HG02759 (cell line): ENCODE results near the gene USP48.
"Not testable (repeated sequence)": the region's sequence is repeated elsewhere in the genome, so short reads cannot be mapped to it uniquely, and the experiment has no call there.

Experiments used
- ATAC-seq: cut with Tn5 transposase; IDR thresholded peaks from one replicate; pipeline ENCODE4 v1.9.1; 2021; ENCODE audit warnings: mild to moderate bottlenecking, moderate library complexity; ENCODE audit not compliant: unreplicated experiment

The USP48 gene

DNA sequence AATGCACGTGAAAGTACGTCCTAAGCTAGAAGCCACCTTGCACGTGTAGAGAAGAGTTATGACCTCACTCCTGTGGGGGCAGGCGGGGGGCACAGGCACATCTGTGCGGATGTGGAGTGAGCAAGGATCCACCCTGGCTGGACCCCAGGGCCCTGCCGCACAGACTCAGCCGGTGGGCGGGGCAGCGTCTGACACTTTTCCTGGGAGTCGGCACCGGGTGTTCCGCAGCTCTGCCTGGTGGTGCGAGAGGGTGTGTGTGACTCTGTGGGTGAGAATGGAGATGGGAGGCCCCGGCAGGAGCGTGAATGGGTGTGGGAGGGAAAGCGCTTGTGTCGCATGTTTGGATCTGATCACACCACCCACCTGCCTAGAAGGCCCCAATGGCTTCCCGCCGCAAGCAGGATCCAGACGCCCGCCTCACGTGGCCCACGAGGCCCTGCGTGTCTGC is 143.3 kb downstream of the USP48 start:
- ATAC-seq, result no peak

DNA sequence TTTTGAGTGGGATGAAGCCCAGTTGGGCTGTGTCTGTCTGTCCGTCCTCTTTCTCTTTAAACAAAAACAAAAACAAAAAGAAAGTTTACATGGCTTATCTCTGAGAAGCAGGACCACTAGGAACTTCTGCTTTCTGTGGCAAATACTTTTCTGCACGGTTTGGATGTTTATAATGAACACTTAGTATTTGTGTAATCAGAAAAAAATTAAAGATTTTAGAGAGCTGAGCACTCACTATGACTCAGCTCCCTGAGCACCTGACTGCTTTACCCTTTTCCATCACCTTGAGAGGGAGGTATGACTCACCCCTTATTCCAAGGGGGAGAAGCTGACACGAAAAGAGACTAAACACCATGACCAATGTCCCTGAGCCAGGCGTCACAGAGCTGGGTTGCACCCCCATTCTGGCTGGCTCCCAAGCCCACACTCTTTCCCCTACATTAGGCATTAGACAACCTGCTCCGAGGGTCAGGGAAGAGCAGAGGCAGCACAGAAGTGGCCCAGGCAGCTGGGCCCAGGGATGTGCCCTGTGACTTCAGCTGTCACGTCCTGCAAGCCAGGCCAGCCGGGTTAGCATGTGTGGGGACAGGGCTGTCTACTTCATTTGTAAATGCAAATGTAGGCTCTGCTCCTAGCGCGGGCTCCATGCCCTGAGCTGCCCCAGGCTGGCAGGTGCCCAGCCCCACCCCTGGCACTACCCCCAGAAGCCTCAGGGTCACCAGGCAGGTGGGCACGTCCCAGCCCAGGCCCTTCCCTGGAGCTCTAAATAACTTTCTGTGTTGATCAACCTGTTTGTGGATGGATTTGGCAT is 144.2 kb downstream of the USP48 start:
- no peak for ATAC-seq

DNA sequence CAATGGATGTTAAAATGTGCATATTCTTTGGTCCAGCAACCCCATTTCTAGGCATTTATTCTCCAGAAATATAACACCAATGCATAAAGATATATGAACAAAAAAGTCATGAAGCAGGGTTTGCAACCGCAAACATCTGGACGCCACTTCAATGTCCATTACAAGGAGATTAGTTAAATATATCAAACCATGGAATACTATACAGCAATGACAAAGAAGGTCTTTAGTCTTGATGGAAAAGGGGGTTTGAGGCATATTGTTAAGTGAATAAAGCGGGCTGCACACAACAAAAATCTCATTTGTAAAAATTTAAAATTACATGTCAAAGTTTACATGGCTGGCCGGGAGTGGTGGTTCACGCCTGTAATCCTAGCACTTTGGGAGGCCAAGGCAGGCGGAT is 145.4 kb downstream of the USP48 start:
- no peak for ATAC-seq

DNA sequence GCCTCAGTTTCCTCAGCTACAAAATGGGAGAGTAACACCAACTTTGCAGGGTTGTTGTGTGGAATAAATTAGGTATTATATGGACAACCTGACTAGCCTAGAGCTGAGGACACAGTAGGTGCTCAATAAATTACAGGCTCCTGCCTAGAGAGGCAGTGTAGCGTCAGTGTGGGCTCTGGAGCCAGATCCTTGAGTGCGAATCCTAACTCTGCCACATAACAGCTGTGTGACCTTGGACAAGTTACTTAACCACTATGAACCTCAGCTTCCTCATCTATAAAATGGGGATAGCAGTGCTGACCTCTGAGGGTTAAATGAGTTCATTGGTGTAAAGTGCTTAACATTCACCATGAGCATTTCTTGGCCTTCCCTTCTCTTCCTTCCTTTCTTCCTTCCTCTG is 146.9 kb downstream of the USP48 start:
- no peak for ATAC-seq

DNA sequence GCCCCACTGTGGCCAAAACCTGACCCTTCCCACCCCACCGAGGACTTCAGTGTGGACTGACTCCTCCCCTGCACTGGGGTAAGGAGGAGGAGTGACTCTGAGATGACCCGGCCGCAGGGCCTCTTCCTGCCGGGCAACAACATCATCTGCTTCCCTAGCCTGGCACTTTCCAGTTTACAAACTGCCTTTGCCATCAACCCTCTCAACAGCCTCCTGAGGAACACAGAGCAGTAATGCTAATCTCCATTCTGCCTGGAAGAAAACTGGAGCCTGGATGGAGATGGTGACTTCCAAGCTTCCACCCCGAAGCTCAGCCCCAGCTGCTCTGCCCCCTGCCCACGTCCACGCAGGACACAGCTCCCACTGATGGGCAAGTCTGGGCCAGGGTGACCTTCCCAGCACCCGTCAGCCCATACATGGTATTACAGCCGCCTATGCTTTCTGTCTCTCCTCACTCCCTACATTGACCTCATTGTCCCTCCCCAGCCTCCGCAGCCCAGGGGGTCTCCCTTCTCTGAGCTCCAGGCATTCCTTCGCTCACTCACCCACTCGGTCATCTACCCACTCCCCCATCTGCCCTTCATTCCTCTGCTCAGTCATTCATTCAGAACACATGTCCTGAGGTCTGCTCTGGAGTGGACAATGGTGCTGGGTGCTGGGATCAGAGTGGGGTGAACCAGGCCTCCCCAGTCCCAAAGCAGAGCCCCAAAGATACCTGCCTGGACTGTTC is 148.0 kb downstream of the USP48 start:
- no peak for ATAC-seq

DNA sequence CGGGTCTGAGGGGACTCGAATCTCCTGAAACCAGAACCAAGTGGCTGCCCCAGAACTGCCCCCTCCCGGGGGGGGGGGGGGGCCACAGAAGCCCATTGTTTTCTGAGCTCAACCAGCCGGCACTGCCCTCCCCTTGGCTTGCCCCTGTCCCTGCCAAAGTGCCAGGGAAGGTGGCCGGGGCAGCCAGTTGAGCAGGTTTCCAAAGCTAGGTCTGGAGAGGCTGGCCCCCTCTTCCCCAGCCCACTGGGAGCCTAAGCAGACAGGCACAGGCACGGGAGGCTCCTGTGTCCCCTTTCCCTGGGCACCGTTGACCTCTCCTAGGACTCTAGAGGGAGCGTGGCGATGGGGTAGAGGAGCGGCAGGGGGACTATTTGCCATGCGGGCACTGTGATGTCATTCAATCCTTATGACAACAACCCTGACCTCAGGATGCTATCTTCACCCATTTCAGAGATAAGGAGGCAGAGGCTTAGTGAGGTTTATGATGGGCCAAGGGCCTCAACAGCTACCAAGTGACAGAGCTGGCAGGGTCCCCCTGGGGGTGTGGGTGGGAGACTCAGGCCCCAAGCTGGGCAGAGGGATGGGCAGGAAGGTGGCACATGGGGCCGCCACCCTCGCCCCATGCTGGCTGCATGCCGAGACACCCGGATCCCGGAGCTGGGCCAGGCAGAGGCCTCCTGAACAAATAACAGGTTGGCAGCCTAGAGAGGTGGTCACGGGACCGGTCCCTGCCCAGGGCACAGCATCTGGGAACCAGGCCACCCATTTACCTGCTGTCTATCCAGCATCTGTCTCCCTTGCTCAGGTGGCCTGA is 148.8 kb downstream of the USP48 start:
- no peak for ATAC-seq

DNA sequence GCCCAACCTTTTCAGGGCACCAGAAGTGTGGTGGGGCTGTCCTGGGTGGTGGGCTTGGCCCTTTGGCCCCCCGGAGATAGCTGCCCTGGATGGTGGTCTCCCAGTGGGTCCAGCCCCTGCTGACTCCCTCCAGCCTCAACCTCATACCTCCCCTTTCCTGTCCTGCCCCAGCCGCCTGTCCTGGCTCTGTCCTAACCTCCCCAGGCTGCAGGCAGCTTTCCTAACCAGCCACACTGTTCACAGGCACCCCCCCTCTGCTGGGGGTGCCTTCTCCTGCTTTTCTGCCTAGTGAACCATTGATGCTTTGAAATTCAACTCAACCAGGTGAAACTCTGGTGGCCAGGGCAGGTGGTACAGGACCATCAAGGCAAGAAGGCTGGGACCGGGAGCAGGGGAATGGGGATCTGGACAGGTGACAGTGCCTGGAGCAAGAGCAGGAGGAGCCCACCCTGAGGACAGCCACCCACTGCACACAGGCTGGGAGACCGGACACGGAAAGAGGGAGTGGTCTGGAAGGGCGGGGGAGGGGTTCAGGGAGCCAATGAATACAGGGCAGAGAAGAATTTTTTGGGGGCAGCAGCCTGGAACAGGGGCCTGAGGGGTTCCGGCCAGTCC is 149.7 kb downstream of the USP48 start:
- no peak for ATAC-seq

DNA sequence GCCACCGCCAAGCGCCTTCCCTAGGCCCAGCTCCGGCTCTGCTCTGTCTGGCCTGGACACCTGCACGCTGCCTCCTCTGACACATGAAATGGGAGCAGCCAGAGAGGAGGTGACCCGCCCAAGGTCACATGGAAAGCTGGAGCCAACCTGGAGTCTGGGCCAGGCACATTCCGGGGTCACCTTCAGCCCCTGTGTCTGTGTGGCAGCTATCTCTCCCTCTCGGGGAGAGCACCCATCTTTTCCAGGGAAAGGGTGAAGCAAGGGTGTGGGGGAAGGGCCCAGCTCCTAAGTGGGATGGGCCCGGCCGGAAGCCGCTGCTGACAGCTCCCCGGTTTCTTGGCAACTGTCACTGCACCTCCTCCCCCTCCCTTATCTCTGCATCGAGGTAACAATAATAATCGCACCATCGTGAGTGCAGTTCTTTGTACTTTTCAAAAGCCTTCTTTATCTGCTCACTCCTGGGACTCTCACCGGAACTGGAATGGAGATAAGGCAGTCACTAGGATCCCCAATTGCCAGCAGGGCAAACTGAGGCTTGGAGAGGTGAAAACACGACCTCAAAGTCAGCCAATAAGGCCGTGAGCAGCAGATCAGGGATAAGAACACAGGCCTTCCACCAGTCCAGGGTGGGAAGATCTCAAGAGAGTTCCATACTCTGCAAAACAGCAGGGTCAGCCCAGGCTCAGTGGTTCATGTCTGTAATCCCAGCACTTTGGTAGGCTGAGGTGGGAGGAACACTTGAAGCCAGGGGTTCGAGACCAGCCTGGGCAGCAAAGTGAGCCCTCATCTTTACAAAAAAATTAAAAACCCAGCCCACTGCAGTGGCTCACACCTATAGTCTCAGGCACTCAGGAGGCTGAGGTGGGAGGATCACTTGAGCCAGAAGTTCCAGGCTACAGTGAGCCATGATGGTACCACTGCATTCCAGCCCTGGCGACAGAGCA is 150.7 kb downstream of the USP48 start:
- ATAC-seq, result no peak

DNA sequence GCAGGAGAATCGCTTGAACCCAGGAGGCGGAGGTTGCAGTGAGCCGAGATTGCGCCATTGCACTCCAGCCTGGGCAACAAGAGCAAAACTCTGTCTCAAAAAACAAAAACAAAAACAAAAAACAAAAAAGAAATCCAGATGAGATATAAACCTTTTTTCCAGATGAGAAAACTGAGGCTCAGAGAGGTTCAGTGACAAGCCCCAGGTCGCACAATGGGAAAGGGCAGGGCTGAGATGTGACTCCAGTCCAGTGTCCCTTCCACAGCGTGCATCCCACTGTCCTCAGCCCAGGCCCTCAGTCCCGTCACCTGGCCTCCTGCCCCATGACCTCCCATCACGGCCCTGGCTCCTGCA is 151.4 kb downstream of the USP48 start:
- not testable (repeated sequence) for ATAC-seq

DNA sequence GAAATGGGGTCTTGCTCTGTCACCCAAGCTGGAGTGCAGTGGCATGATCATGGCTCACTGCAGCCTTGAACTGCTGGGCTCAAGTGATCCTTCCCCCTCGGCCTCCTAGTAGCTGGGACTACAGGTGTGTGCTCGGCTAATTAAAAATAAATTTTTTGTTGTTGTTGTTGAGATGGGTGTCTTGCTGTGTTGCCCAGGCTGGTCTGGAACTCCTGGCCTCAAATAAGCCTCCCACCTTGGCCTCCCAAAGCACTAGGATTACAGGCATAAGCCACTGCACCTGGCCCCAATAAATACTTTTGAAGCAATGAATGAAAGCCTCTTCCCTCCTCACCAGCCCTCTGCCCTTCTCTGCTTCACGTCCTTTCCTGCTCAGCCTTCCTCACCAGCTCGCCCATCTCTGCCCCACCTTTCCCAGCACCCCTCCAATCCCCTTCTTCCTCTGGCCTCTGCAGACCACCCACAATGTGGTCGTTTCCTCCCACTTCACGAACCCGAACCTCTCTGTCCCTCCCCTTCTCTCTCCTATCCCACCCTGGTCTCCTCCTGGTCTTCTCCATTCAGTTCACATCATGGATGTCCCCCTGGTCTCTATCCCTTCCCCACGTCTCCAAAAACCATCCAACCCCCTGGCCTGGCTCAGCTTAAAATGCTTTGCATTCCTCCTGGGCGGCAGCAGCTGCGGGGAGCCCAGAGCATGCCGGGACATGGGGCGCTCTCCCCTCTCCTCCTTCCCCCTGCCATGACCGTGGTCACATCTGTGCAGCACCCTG is 152.2 kb downstream of the USP48 start:
- no peak for ATAC-seq

DNA sequence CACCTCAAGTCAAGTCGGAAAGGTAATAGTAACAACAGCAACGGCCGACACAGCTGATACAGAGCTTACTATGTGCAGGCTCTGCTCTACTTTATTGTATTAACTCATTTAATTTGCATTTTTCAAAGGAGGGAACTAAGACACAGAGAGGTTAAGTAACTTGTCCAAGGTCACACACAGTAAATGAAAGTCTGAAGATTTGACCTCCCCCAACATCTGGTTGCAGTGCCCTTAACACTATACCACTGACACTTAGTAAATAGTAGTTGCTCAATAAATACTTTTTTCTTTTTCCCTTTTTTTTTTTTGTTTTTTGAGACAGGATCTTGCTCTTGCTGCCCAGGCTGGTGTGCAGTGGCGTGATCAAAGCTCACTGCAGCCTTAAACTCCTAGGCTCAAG is 153.0 kb downstream of the USP48 start:
- ATAC-seq, result no peak

DNA sequence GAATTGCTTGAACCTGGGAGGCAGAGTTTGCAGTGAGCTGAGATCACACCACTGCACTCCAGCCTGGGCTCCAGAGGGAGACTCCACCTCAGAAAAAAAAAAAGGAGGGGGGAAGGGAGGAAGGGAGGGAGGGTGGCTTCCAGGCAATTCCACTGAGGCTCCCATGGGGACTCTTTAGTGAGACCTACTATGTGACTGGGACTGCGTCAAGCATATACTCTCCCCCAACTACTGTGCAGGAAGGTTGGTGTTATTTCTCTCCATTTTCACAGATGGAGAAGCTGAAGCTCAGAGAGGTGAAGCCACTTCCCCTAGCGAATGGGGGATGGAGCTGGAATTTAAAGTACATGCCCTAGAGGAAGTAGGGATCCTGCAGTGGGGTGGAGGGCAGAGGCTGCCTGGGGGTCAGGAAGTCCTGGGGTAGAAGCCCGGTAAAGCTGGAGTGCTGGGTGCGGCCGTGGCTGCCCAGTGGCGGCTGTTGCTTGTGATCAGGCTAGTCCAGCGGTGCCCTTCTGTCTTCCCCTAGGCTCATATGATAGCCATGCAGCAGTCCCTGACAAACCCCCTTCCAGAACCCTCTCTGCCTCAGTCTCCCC is 154.1 kb downstream of the USP48 start:
- ATAC-seq, result no peak
